HUES48 (cell line): ENCODE data around the gene DMC1.
A peak's percentile ranks its signal among the peaks of the same experiment; 100 is the strongest.

ENCODE experiments used
- H3K27ac ChIP-seq: one replicate; pipeline ENCODE4 v1.7.0; 2013; ENCODE audit warnings: low read depth, low read length, inconsistent platforms
- H3K27me3 ChIP-seq: 2 replicates; pipeline ENCODE4 v1.6.1; 2013; ENCODE audit warnings: mild to moderate bottlenecking, low read length; ENCODE audit not compliant: control insufficient read depth, insufficient read depth
- H3K36me3 ChIP-seq: 2 replicates; pipeline ENCODE4 v1.6.1; 2013; ENCODE audit warnings: low read length; ENCODE audit not compliant: control insufficient read depth, insufficient read depth
- H3K4me1 ChIP-seq: 2 replicates; pipeline ENCODE4 v1.6.1; 2013; ENCODE audit warnings: mild to moderate bottlenecking, low read length; ENCODE audit not compliant: control insufficient read depth, insufficient read depth
- H3K4me3 ChIP-seq: 2 replicates; pipeline ENCODE4 v1.5.1; 2013; ENCODE audit warnings: mild to moderate bottlenecking, low read depth, low read length
- H3K9ac ChIP-seq: 2 replicates; pipeline ENCODE4 v1.6.1; 2013; ENCODE audit warnings: mild to moderate bottlenecking, low read depth, low read length, moderate library complexity
- H3K9me3 ChIP-seq: 2 replicates; pipeline ENCODE4 v1.6.1; 2013; ENCODE audit warnings: low read length; ENCODE audit not compliant: control insufficient read depth, insufficient read depth

DMC1 gene

GRCh38 chr22:38519453-38520250 lies 50.3 kb downstream of the DMC1 start:
- H3K4me1 ChIP-seq = no peaks in the 10 kb centered on the region
- no peak overlapping the region for H3K27ac ChIP-seq
- no peak overlapping the region for H3K4me3 ChIP-seq
- no peaks in the 10 kb centered on the region for H3K36me3 ChIP-seq
- no peaks in the 10 kb centered on the region for H3K27me3 ChIP-seq
- no peaks in the 10 kb centered on the region for H3K9me3 ChIP-seq
- H3K9ac ChIP-seq = no peak overlapping the region

- Histone ChIP-seq H3K9ac (no peak overlapping the region), H3K4me3 (no peak overlapping the region), H3K36me3 (no peaks in the 10 kb centered on the region), H3K4me1 (no peaks in the 10 kb centered on the region; the same call in 1 of the 2 replicates), H3K27me3 (no peaks in the 10 kb centered on the region), H3K9me3 (no peaks in the 10 kb centered on the region), H3K27ac (no peak overlapping the region)
These were observed 51.4 kb downstream of the DMC1 start for GRCh38 chr22:38518620-38519019.

GRCh38 chr22:38513063-38513462 lies 56.9 kb downstream of the DMC1 start:
- Histone ChIP-seq H3K4me1 (peaks cover 7% of the 10 kb centered on the region), H3K9ac (no peak overlapping the region), H3K27me3 (no peaks in the 10 kb centered on the region), H3K36me3 (no peaks in the 10 kb centered on the region), H3K27ac (peak overlapping the region; percentile 3), H3K9me3 (no peaks in the 10 kb centered on the region), H3K4me3 (no peak overlapping the region)

GRCh38 chr22:38510416-38510970 lies 59.5 kb downstream of the DMC1 start:
- Histone ChIP-seq H3K4me3 (no peak overlapping the region), H3K27me3 (no peaks in the 10 kb centered on the region), H3K9me3 (no peaks in the 10 kb centered on the region), H3K4me1 (peaks cover 15% of the 10 kb centered on the region), H3K36me3 (no peaks in the 10 kb centered on the region), H3K9ac (no peak overlapping the region), H3K27ac (no peak overlapping the region)

- no peaks in the 10 kb centered on the region for H3K27me3 ChIP-seq
- H3K4me3 ChIP-seq = peak within 1 kb of the TSS; percentile 93
- peak within 1 kb of the TSS; percentile 100 for H3K27ac ChIP-seq
- H3K4me1 ChIP-seq = peaks cover 18% of the 10 kb centered on the region
- H3K9ac ChIP-seq = peak within 1 kb of the TSS; percentile 100
- no peaks in the 10 kb centered on the region for H3K9me3 ChIP-seq
- H3K36me3 ChIP-seq = peaks cover 34% of the 10 kb centered on the region
These were observed 63.6 kb downstream of the DMC1 start, which contains the start of gene DDX17 for GRCh38 chr22:38506118-38506962. Gene DDX17, minus strand, starts transcription at chr22:38506311.

- peak overlapping the region; percentile 100 for H3K9ac ChIP-seq
- peak overlapping the region; percentile 93 for H3K4me3 ChIP-seq
- H3K27me3 ChIP-seq = no peaks in the 10 kb centered on the region
- peaks cover 41% of the 10 kb centered on the region for H3K36me3 ChIP-seq
- no peaks in the 10 kb centered on the region for H3K9me3 ChIP-seq
- H3K27ac ChIP-seq = peak overlapping the region; percentile 100
- H3K4me1 ChIP-seq = peaks cover 18% of the 10 kb centered on the region
These were observed 64.4 kb downstream of the DMC1 start for GRCh38 chr22:38505541-38506117.

- peak overlapping the region; percentile 93 for H3K4me3 ChIP-seq
- H3K27ac ChIP-seq = peak overlapping the region; percentile 100
- peaks cover 48% of the 10 kb centered on the region for H3K36me3 ChIP-seq
- peak overlapping the region; percentile 100 for H3K9ac ChIP-seq
- no peaks in the 10 kb centered on the region for H3K9me3 ChIP-seq
- no peaks in the 10 kb centered on the region for H3K27me3 ChIP-seq
- H3K4me1 ChIP-seq = peaks cover 18% of the 10 kb centered on the region
These were observed 65.0 kb downstream of the DMC1 start for GRCh38 chr22:38504731-38505540.

GRCh38 chr22:38503021-38503420 lies 67.0 kb downstream of the DMC1 start:
- H3K36me3 ChIP-seq = peaks cover 67% of the 10 kb centered on the region
- H3K4me3 ChIP-seq = peak overlapping the region; percentile 93
- H3K9me3 ChIP-seq = no peaks in the 10 kb centered on the region
- no peak overlapping the region for H3K9ac ChIP-seq
- H3K27me3 ChIP-seq = no peaks in the 10 kb centered on the region
- no peak overlapping the region for H3K27ac ChIP-seq
- peaks cover 18% of the 10 kb centered on the region for H3K4me1 ChIP-seq

GRCh38 chr22:38501797-38502672 lies 67.9 kb downstream of the DMC1 start:
- Histone ChIP-seq H3K9ac (no peak overlapping the region), H3K4me3 (no peak overlapping the region), H3K27me3 (no peaks in the 10 kb centered on the region), H3K27ac (no peak overlapping the region), H3K36me3 (peaks cover 77% of the 10 kb centered on the region), H3K9me3 (no peaks in the 10 kb centered on the region), H3K4me1 (peaks cover 15% of the 10 kb centered on the region)
